Central memory CD8-positive, alpha-beta T cell (primary cell): ENCODE data around the gene ADAMTS16.

Source experiments
- ATAC-seq: fragments of 150-1000 bp; cut with Tn5 transposase; replicated peaks from 2 replicates; pipeline ENCODE4 v1.10.0; 2022; ENCODE audit warnings: mild to moderate bottlenecking, moderate FRiP score, moderate number of reproducible peaks; ENCODE audit not compliant: poor library complexity, severe bottlenecking; ENCODE audit errors: extremely low read depth
- DNase-seq, 2 donors: peaks; one replicate each; pipeline ENCODE4 v3.0.0; 2021; ENCODE audit warnings: low spot score in 2 of 2
- H3K27ac Mint-ChIP-seq: one replicate; pipeline ENCODE4 v1.8.0; 2022; ENCODE audit warnings: low read depth, mild to moderate bottlenecking, moderate library complexity, mixed read lengths
- H3K27me3 Mint-ChIP-seq: one replicate; pipeline ENCODE4 v1.8.0; 2022; ENCODE audit warnings: mixed read lengths
- H3K36me3 Mint-ChIP-seq: one replicate; pipeline ENCODE4 v1.8.0; 2022; ENCODE audit warnings: mild to moderate bottlenecking, moderate library complexity, mixed read lengths; ENCODE audit not compliant: insufficient read depth
- H3K4me1 Mint-ChIP-seq: one replicate; pipeline ENCODE4 v1.8.0; 2022; ENCODE audit warnings: mixed read lengths
- H3K4me3 Mint-ChIP-seq: one replicate; pipeline ENCODE4 v1.8.0; 2022; ENCODE audit warnings: mild to moderate bottlenecking, moderate library complexity, mixed read lengths
- H3K9me3 Mint-ChIP-seq: one replicate; pipeline ENCODE4 v1.8.0; 2022; ENCODE audit warnings: mixed read lengths

ADAMTS16 gene

GRCh38 chr5:5198815-5199214 lies 58.7 kb downstream of the ADAMTS16 start:
- Mint-ChIP-seq H3K4me1 (no peaks in the 10 kb centered on the region), H3K9me3 (peaks cover 14% of the 10 kb centered on the region)
- no peak for DNase-seq

DNA sequence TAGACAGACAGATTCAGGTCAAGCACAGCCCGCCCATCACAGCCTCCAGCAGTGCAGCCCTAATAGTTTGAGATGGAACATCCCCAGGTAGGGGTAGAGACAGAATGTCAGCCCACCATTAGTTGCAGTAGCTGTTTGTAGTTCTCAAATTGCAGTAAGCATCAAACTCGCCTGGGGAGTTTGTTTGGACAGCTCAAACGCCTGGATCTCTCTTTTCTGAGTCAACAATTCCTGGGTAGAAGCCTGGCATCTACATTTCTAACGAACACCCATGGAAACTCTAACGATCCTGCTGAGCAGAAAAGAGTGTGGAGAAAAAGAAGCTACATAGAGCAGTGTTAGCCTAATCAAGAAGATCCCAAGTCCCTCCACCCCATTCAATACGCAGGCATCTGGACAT lies 59.4 kb downstream of the ADAMTS16 start:
- peaks cover 14% of the 10 kb centered on the region for H3K9me3 Mint-ChIP-seq
- H3K27ac Mint-ChIP-seq = no peak overlapping the region
- no peak for ATAC-seq
- no peak overlapping the region for H3K4me3 Mint-ChIP-seq
- no peaks in the 10 kb centered on the region for H3K27me3 Mint-ChIP-seq
- no peak for DNase-seq
- H3K4me1 Mint-ChIP-seq = no peaks in the 10 kb centered on the region
- H3K36me3 Mint-ChIP-seq = no peaks in the 10 kb centered on the region

More at GRCh38 chr5:5198815-5199214, 58.7 kb downstream of the ADAMTS16 start:
- Mint-ChIP-seq H3K36me3 (no peaks in the 10 kb centered on the region), H3K4me3 (no peak overlapping the region), H3K27me3 (no peaks in the 10 kb centered on the region), H3K27ac (no peak overlapping the region)
- no peak for ATAC-seq

DNA sequence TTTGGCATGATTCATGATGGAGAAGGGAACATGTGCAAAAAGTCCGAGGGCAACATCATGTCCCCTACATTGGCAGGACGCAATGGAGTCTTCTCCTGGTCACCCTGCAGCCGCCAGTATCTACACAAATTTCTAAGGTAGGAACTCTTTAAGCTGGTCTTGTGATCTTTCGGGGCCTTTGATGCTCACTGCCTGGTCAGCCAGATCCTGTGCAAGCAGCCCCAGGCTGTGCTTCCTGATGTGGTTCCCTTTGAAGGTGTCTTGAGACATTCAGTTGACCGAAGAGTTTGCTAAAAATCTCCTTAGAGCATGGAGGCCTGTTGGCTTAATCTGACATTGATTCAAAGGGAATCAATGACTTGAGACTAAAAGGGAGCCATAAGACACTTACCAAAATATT lies 60.0 kb downstream of the ADAMTS16 start:
- Mint-ChIP-seq H3K9me3 (peaks cover 14% of the 10 kb centered on the region), H3K4me3 (no peak overlapping the region), H3K4me1 (no peaks in the 10 kb centered on the region), H3K27me3 (no peaks in the 10 kb centered on the region), H3K36me3 (no peaks in the 10 kb centered on the region), H3K27ac (no peak overlapping the region)
- no peak for DNase-seq
- no peak for ATAC-seq

GRCh38 chr5:5202321-5202720 lies 62.2 kb downstream of the ADAMTS16 start:
- no peak overlapping the region for H3K4me3 Mint-ChIP-seq
- ATAC-seq (no peak), DNase-seq (no peak)
- no peak overlapping the region for H3K27ac Mint-ChIP-seq
- peaks cover 5% of the 10 kb centered on the region for H3K9me3 Mint-ChIP-seq
- H3K27me3 Mint-ChIP-seq = no peaks in the 10 kb centered on the region
- no peaks in the 10 kb centered on the region for H3K36me3 Mint-ChIP-seq
- no peaks in the 10 kb centered on the region for H3K4me1 Mint-ChIP-seq

- no peak overlapping the region for H3K4me3 Mint-ChIP-seq
- no peak for DNase-seq
- H3K27ac Mint-ChIP-seq = no peak overlapping the region
- H3K4me1 Mint-ChIP-seq = no peaks in the 10 kb centered on the region
- H3K9me3 Mint-ChIP-seq = peaks cover 5% of the 10 kb centered on the region
- ATAC-seq = no peak
- H3K36me3 Mint-ChIP-seq = no peaks in the 10 kb centered on the region
- H3K27me3 Mint-ChIP-seq = no peaks in the 10 kb centered on the region
Observed at GRCh38 chr5:5203451-5203850, 63.3 kb downstream of the ADAMTS16 start.

GRCh38 chr5:5207828-5208227 lies 67.7 kb downstream of the ADAMTS16 start:
- H3K4me3 Mint-ChIP-seq = no peak overlapping the region
- H3K9me3 Mint-ChIP-seq = no peaks in the 10 kb centered on the region
- no peaks in the 10 kb centered on the region for H3K36me3 Mint-ChIP-seq
- no peak for DNase-seq
- no peaks in the 10 kb centered on the region for H3K27me3 Mint-ChIP-seq
- no peak for ATAC-seq
- no peaks in the 10 kb centered on the region for H3K4me1 Mint-ChIP-seq
- H3K27ac Mint-ChIP-seq = no peak overlapping the region

GRCh38 chr5:5209089-5209488 lies 69.0 kb downstream of the ADAMTS16 start:
- Mint-ChIP-seq H3K27me3 (no peaks in the 10 kb centered on the region), H3K4me1 (no peaks in the 10 kb centered on the region), H3K4me3 (no peak overlapping the region), H3K27ac (no peak overlapping the region), H3K9me3 (no peaks in the 10 kb centered on the region), H3K36me3 (no peaks in the 10 kb centered on the region)
- ATAC-seq (no peak), DNase-seq (no peak)

DNA sequence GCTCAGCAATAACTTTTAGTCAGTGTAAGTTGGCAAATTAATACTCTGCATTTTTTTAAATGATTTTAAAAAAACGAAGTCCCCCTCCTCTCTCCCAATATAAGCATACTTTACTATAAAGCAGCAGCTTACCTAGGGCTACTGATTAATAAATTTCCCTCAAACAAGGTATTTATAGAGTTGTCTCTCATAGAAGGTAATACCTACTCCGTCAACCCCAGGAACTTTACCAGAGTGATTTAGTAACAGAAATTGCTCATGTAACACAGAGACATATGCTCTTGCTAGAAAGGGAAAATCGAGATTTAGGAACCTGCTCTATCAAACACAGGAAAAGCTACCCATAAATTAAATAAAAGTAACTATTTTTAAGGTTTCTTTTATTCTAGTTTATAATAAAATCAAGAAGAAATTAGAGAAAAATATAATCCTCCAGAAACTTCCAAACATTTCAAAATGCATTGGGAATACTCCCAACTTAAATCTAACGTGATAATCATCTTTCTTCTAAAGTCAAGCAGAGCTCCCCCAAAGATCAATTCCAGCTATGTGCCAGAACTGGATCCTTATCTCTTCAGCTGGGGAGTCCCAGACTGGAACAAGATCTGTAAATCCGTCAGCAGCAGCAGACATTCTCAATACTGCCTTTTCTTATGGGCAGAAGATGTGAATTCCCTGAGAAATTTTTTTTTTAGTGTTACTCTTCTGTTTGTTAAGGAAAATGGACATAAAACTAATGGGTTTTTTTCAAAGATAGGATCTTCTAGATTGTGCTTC lies 69.6 kb downstream of the ADAMTS16 start:
- Mint-ChIP-seq H3K4me3 (no peak overlapping the region), H3K27me3 (no peaks in the 10 kb centered on the region), H3K9me3 (no peaks in the 10 kb centered on the region), H3K27ac (no peak overlapping the region), H3K36me3 (no peaks in the 10 kb centered on the region), H3K4me1 (no peaks in the 10 kb centered on the region)
- DNase-seq (no peak), ATAC-seq (no peak)

DNA sequence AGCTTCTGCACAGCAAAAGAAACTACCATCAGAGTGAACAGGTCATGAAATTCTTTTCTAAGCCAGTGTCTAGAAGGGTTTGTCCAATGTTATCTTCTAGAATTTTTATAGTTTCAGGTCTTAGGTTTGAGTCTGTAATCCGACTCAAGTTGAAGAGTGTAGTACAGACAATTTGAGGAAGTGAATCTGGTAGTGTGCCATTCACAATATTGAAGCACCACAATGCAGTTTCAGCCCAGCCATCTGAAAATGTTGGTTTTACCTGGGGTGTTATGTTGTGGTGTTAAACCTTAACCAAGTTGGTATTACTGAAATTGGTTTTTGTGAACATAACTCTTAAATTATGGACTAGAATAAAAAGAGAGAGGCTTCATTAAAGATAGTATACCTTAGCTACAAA lies 77.2 kb downstream of the ADAMTS16 start:
- Mint-ChIP-seq H3K27me3 (no peaks in the 10 kb centered on the region), H3K4me1 (no peaks in the 10 kb centered on the region)

DNA sequence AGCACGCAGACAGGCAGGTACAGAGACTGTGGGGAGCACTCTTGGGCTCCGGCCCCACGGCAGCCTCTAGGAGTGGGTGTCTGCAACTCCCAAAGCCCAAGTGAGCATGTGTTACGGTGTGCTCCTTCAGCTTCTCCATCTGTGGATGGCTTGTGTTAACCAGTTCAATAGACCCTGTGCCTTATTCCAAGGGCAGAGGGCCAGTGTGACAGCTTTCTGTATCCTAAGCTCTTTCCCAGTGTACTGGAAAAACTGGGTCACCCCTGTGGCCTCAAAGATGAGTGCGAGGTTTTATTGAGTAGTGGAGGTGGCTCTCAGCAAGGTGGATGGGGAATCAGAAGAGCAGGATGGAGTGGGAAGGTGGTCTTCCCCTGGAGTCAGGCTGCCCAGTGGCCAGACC lies 78.3 kb downstream of the ADAMTS16 start:
- Mint-ChIP-seq H3K4me3 (no peak overlapping the region), H3K36me3 (no peaks in the 10 kb centered on the region), H3K27me3 (no peaks in the 10 kb centered on the region), H3K4me1 (no peaks in the 10 kb centered on the region), H3K27ac (no peak overlapping the region), H3K9me3 (peaks cover 9% of the 10 kb centered on the region)
- no peak for ATAC-seq
- no peak for DNase-seq

More for the DNA sequence above, 77.2 kb downstream of the ADAMTS16 start:
- Mint-ChIP-seq H3K36me3 (no peaks in the 10 kb centered on the region), H3K9me3 (peaks cover 9% of the 10 kb centered on the region), H3K4me3 (no peak overlapping the region), H3K27ac (no peak overlapping the region)
- ATAC-seq (no peak), DNase-seq (no peak)

DNA sequence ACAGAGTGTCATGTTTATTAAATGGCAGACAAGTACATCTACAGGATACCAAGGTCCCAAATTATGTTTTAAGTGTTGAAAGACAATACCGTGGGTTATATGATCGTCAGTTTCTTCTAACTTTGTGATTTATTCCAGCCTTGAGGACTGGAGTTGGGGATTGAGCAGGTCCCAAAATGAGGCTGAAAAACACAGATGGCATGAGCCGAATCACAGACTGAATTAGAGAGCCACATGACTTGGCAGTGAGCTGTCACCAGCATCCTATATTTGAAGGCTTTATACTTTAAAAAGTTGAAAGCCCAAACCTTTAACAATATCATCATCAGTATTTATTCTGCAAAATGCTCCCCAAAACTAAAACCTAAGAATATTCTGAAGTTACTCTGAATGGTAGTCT lies 79.4 kb downstream of the ADAMTS16 start:
- Mint-ChIP-seq H3K27ac (no peak overlapping the region), H3K4me1 (no peaks in the 10 kb centered on the region), H3K27me3 (no peaks in the 10 kb centered on the region), H3K4me3 (no peak overlapping the region), H3K36me3 (no peaks in the 10 kb centered on the region), H3K9me3 (peaks cover 9% of the 10 kb centered on the region)
- no peak for DNase-seq
- ATAC-seq = no peak

DNA sequence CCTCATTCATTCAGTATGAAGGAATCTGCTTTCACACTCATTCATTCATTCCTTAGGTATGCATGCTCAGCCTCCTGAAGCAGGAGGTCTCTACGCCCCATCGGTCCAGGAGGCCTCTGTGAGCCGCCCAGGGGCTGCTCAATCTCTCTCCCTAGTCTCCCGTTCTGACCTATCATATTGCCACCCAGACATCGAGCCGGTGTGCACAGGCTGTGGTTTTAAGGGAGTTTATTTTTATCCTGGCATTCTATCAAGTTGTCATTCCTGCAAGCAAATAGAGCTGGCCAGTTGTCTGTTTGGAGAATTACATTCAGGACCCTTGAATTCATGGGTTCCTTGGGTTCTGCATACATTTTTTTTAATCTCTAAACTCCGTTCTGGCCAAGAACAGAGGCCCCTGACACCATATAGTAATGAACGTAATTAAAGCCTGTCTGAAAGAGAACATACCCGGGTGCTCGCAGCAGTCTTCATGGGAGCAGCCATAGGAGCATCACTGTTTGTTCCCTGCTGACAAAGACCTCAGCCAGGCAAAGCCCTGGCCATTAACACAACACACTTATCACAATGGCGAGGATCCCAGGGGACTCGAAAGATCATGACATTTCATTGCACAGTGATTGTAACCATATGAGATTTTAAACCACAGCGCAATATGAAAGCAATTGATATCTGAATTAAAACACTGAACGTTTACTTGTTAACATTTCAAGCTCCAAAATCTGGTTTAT lies 80.9 kb downstream of the ADAMTS16 start:
- no peaks in the 10 kb centered on the region for H3K36me3 Mint-ChIP-seq
- H3K9me3 Mint-ChIP-seq = peaks cover 9% of the 10 kb centered on the region
- H3K27me3 Mint-ChIP-seq = no peaks in the 10 kb centered on the region
- H3K27ac Mint-ChIP-seq = no peak overlapping the region
- ATAC-seq = no peak
- H3K4me3 Mint-ChIP-seq = no peak overlapping the region
- DNase-seq = no peak
- H3K4me1 Mint-ChIP-seq = no peaks in the 10 kb centered on the region

- DNase-seq (no peak), ATAC-seq (no peak)
- Mint-ChIP-seq H3K36me3 (no peaks in the 10 kb centered on the region), H3K9me3 (peaks cover 9% of the 10 kb centered on the region), H3K27me3 (no peaks in the 10 kb centered on the region), H3K4me3 (no peak overlapping the region), H3K27ac (no peak overlapping the region), H3K4me1 (no peaks in the 10 kb centered on the region)
Observed at GRCh38 chr5:5221724-5222123, 81.6 kb downstream of the ADAMTS16 start.
